ENCODE data around the gene ARID1B.

Gene ARID1B

GRCh38 chr6:156773935-156774852 is 3.0 kb upstream of the ARID1B start:
- DNase-seq (ENCODE audit: low read depth in 2 of 2) = no peak

DNA sequence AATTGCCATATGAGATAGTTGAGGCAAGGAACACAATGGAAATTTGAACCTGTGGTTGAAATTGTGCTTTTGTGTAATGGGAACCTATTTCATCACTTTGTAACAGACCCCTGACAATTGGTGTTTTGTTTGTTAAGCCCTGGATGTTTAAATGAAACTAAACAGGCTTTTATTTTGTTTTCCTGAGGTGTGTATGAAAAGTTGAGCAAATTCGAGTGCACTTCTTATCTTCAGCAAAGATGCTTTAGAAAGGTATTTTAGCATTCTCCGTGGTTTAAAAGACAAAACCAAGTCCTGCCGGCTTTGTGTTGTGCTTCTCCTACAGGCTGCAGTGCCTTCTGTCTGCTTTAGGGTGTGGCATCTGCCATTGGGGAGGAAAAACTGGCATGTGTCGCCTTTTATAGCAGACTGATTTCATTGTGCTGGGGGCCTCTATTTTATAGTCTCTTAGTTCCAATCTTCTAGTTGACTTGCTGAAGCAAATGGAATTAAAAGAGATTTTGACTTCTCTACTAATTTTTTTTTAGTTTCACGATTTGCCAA is 2.2 kb upstream of the ARID1B start:
- DNase-seq (ENCODE audit: low read depth in 2 of 2) = no peak

DNA sequence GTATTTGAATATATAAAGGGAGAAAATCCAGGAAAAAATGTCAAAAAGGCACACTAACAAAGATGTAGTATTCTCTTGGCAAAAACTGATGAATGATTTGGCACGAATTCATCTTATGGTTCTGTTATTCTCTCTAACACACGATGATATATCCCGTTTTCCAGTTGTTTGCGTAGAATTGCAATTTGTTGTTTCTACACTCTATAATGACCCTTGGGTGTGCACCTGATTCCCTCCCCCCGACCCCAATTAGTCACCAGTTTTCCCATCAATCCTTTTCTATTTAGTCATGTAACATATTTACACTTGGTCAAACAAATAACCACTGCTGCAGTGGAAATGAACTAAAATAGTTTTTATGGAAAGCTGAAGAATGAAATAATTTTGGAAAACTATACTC is 1.5 kb upstream of the ARID1B start:
- DNase-seq (ENCODE audit: low read depth in 2 of 2) = no peak

GRCh38 chr6:156776470-156776839 is 723 bp upstream of the ARID1B start:
- DNase-seq (ENCODE audit: low read depth in 2 of 2) = no peak

DNA sequence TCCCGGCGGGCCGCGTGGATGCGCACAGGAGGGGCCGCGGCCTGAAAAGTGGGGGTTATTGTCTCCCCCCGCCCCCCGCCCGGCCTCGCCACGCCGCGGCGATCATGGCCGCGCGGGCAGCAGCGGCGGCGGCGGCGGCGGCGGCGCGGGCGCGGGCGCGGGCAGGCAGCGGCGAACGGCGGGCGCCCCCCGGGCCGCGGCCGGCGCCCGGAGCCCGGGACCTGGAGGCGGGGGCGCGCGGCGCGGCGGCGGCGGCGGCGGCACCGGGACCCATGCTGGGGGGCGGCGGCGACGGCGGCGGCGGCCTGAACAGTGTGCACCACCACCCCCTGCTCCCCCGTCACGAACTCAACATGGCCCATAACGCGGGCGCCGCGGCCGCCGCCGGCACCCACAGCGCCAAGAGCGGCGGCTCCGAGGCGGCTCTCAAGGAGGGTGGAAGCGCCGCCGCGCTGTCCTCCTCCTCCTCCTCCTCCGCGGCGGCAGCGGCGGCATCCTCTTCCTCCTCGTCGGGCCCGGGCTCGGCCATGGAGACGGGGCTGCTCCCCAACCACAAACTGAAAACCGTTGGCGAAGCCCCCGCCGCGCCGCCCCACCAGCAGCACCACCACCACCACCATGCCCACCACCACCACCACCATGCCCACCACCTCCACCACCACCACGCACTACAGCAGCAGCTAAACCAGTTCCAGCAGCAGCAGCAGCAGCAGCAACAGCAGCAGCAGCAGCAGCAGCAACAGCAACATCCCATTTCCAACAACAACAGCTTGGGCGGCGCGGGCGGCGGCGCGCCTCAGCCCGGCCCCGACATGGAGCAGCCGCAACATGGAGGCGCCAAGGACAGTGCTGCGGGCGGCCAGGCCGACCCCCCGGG is 637 bp downstream of the ARID1B start:
- no peak for DNase-seq (ENCODE audit: low read depth in 2 of 2)

DNA sequence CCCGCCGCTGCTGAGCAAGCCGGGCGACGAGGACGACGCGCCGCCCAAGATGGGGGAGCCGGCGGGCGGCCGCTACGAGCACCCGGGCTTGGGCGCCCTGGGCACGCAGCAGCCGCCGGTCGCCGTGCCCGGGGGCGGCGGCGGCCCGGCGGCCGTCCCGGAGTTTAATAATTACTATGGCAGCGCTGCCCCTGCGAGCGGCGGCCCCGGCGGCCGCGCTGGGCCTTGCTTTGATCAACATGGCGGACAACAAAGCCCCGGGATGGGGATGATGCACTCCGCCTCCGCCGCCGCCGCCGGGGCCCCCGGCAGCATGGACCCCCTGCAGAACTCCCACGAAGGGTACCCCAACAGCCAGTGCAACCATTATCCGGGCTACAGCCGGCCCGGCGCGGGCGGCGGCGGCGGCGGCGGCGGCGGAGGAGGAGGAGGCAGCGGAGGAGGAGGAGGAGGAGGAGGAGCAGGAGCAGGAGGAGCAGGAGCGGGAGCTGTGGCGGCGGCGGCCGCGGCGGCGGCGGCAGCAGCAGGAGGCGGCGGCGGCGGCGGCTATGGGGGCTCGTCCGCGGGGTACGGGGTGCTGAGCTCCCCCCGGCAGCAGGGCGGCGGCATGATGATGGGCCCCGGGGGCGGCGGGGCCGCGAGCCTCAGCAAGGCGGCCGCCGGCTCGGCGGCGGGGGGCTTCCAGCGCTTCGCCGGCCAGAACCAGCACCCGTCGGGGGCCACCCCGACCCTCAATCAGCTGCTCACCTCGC is 1.5 kb downstream of the ARID1B start:
- DNase-seq (ENCODE audit: low read depth in 2 of 2) = no peak

DNA sequence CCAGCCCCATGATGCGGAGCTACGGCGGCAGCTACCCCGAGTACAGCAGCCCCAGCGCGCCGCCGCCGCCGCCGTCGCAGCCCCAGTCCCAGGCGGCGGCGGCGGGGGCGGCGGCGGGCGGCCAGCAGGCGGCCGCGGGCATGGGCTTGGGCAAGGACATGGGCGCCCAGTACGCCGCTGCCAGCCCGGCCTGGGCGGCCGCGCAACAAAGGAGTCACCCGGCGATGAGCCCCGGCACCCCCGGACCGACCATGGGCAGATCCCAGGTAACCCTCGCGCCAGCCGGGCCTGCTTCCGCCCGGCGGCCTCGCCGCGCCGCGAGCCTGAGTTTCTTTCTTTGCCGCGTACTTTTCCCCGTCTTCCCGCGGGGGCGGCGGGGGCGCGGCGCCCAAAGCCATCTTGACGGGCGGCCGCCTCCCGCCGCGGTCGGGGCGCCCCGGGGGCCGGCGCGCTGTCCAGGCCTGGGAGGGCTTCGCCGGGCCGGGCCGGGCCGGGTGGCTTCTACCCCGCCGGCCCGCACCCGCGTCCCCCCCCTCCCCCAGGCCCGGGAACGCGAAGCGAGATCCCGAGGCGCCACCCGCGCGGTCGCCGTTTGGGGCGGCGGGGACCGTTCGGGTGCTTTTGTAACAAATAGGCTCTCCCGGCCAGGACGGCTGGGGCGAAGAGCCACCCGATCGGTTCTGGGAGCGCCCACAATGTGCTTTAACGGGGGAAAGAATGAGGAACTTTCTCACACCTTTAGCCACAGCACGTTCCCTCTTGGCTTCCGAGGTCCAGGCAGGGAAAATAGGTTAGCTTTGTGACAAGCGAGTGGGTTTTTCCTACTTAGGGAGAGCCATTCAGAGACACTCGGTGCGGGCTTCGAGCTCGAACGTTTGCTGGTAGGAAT is 2.3 kb downstream of the ARID1B start:
- no peak for DNase-seq (ENCODE audit: low read depth in 2 of 2)

GRCh38 chr6:156780102-156780641 is 3.0 kb downstream of the ARID1B start:
- DNase-seq (ENCODE audit: low read depth in 2 of 2) = peak; percentile 78 to 84

- DNase-seq (ENCODE audit: low read depth in 2 of 2) = no peak
Observed at GRCh38 chr6:156780962-156781853, 4.0 kb downstream of the ARID1B start.

- DNase-seq (ENCODE audit: low read depth in 2 of 2) = no peak
Observed at GRCh38 chr6:156781861-156782631, 4.9 kb downstream of the ARID1B start.

GRCh38 chr6:156782691-156783320 is 5.6 kb downstream of the ARID1B start:
- DNase-seq (ENCODE audit: low read depth in 2 of 2) = no peak

GRCh38 chr6:156783958-156784357 is 6.8 kb downstream of the ARID1B start:
- DNase-seq (ENCODE audit: low read depth in 2 of 2) = no peak

DNA sequence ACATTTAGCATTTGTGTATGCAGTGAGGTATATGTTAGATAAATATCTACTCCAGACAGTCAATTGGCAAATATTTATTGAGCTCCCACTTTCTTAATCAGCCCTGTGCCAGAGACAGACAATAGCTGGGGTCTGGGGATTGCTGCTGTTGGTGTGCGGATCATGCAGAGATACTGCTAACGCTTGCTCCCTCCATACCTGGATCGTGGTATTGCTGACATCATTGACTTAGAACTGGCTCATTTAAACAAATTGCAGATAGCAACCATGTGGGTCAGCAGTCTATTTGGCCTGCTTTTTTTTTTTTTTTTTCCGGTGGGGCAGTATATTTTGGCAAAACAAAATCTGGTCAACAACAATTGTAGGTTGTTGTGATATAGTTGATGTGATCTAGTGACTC is 9.5 kb downstream of the ARID1B start:
- DNase-seq (ENCODE audit: low read depth in 2 of 2) = no peak

GRCh38 chr6:156787569-156788492 is 10.7 kb downstream of the ARID1B start:
- DNase-seq (ENCODE audit: low read depth in 2 of 2) = no peak

DNA sequence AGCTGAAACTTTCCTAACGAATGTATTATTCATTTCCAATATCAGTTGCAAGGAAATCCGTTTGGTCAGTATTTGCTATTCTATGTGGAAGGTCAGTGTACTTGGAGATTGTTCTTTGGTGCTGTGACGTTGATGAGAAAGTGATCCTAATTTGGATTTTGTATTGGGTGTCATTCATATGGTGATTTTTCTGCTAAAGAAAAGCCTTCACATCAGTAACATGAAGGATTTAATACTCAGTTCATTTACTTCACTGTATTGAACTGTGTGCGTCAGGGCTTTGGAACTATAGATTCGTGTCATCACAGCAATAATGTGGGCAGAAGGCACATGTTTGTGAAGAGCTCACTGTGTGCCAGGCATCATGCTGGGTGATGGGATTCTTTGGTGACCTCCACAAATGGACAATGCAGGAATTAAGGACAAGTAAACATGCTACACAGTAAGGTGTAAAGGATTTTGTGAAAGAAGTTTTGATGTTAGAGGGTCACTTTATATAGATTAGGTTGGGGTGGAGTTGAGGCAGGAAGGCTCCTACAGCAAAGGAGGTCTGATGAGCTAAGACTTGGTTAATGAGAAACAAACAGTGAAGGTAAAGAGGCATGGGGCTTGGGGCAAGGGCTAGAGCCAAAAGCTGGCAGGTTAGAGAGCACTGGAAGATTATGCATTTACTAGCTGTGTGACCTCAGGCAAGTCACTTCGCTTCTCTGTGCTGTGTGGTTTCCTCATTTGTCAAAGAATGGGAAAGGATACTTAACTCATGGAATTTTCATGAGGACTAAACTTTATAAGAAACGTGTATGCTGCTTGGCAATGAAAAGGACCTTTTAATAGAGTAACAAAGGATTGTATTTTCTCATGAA is 12.1 kb downstream of the ARID1B start:
- no peak for DNase-seq (ENCODE audit: low read depth in 2 of 2)

DNA sequence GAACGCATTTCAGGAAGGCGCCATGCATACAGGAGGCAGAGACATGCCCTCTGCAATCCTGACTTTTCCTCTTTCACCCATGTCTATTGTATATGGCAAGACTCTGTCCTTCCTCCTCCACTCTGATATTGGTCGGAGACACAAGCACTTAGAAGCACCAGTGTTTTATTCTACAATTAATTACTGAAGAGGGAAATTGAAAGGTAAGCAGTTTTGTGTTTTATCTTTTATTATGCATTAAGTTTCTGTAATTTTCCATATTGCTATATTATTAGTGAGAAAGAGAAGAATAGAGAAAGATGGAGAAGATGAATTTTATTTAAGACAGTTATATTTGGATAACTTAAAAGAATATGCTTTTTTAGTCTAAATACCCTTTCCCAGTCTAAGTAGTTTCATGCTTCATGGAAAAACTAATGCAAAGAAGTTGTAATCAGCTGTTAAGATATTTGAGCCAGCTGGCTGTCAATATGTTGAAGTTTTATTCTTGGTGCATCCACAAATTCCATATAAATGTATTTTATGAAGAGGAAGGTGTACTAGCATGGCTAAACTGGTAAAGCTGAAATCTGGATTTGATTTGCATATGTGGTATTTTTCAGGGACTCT is 13.6 kb downstream of the ARID1B start:
- no peak for DNase-seq (ENCODE audit: low read depth in 2 of 2)
